ENCODE results near the gene LAMA2. TPM values are rescaled to one million over a fixed set of nuclear protein-coding genes. Genes with fewer than 3 reads are reported as not detected.

LAMA2 gene
- total RNA-seq, 4 donors from 2014 or later: 61.5 to 154 (median 103) TPM

GRCh38 chr6:129342243-129342642 is 459.3 kb downstream of the LAMA2 start:
- no peaks in the 10 kb centered on the region for H3K36me3 ChIP-seq
- no peaks in the 10 kb centered on the region for H3K4me1 ChIP-seq
- no peak overlapping the region for H3K4me3 ChIP-seq
- no peak for DNase-seq
- TF ChIP-seq POLR2A (IDR thresholded peaks at IDR 0.05) (no peak), CTCF (IDR thresholded peaks at IDR 0.05) (no peak)
- no peak overlapping the region for H3K27ac ChIP-seq
- intact Hi-C loops (cut with DNase I; ENCODE audit: low total_unique reads): no loop called here
- no peaks in the 10 kb centered on the region for H3K27me3 ChIP-seq
- no peaks in the 10 kb centered on the region for H3K9me3 ChIP-seq

- no peak overlapping the region for H3K27ac ChIP-seq
- no peaks in the 10 kb centered on the region for H3K36me3 ChIP-seq
- DNase-seq: no peak
- intact Hi-C loops (cut with DNase I; ENCODE audit: low total_unique reads): no loop called here
- H3K9me3 ChIP-seq: no peaks in the 10 kb centered on the region
- H3K4me1 ChIP-seq: no peaks in the 10 kb centered on the region
- no peak overlapping the region for H3K4me3 ChIP-seq
- TF ChIP-seq CTCF (IDR thresholded peaks at IDR 0.05): no peak
- TF ChIP-seq POLR2A (IDR thresholded peaks at IDR 0.05): no peak
- no peaks in the 10 kb centered on the region for H3K27me3 ChIP-seq
Observed at GRCh38 chr6:129342796-129343195, 459.9 kb downstream of the LAMA2 start.

GRCh38 chr6:129344379-129344778 is 461.4 kb downstream of the LAMA2 start:
- no peak for TF ChIP-seq POLR2A (IDR thresholded peaks at IDR 0.05)
- TF ChIP-seq CTCF (IDR thresholded peaks at IDR 0.05): no peak
- intact Hi-C loops (cut with DNase I; ENCODE audit: low total_unique reads): no loop called here
- Histone ChIP-seq H3K36me3 (no peaks in the 10 kb centered on the region), H3K27ac (no peak overlapping the region), H3K4me1 (no peaks in the 10 kb centered on the region), H3K4me3 (no peak overlapping the region), H3K9me3 (no peaks in the 10 kb centered on the region), H3K27me3 (no peaks in the 10 kb centered on the region)
- DNase-seq: no peak

GRCh38 chr6:129345890-129346289 is 463.0 kb downstream of the LAMA2 start:
- Histone ChIP-seq H3K9me3 (no peaks in the 10 kb centered on the region), H3K4me3 (no peak overlapping the region), H3K27ac (no peak overlapping the region), H3K4me1 (no peaks in the 10 kb centered on the region), H3K36me3 (no peaks in the 10 kb centered on the region), H3K27me3 (no peaks in the 10 kb centered on the region)
- no peak for DNase-seq
- intact Hi-C loops (cut with DNase I; ENCODE audit: low total_unique reads): no loop called here
- no peak for TF ChIP-seq POLR2A (IDR thresholded peaks at IDR 0.05)
- TF ChIP-seq CTCF (IDR thresholded peaks at IDR 0.05): no peak

- intact Hi-C loops (cut with DNase I; ENCODE audit: low total_unique reads): no loop called here
- Histone ChIP-seq H3K9me3 (no peaks in the 10 kb centered on the region), H3K27me3 (no peaks in the 10 kb centered on the region), H3K36me3 (no peaks in the 10 kb centered on the region), H3K4me1 (no peaks in the 10 kb centered on the region), H3K4me3 (no peak overlapping the region), H3K27ac (no peak overlapping the region)
- no peak for DNase-seq
- no peak for TF ChIP-seq POLR2A (IDR thresholded peaks at IDR 0.05)
- TF ChIP-seq CTCF (IDR thresholded peaks at IDR 0.05): no peak
Observed at GRCh38 chr6:129346964-129347363, 464.0 kb downstream of the LAMA2 start.

Data from uterus (tissue), 4 donors.